SU-DHL-6 (cell line): ENCODE data around the gene CPAMD8.

Experiments used
- EZH2phosphoT487 ChIP-seq: fragments of 200-600 bp; sonication (generic), shearing (Covaris generic); conservative IDR thresholded peaks from 2 replicates; pipeline ENCODE4 v1.6.1; 2018; ENCODE audit warnings: mild to moderate bottlenecking, antibody characterized with exemption, low read length, moderate library complexity, mixed read lengths
- TF ChIP-seq, protein P1 (sequence below): fragments of 200-600 bp; sonication (generic); IDR thresholded peaks from one replicate; pipeline ENCODE4 v1.5.1; 2017; ENCODE audit warnings: antibody characterized with exemption, mild to moderate bottlenecking, low read length, moderate library complexity; ENCODE audit not compliant: insufficient read depth, poor library complexity, severe bottlenecking

DNA sequence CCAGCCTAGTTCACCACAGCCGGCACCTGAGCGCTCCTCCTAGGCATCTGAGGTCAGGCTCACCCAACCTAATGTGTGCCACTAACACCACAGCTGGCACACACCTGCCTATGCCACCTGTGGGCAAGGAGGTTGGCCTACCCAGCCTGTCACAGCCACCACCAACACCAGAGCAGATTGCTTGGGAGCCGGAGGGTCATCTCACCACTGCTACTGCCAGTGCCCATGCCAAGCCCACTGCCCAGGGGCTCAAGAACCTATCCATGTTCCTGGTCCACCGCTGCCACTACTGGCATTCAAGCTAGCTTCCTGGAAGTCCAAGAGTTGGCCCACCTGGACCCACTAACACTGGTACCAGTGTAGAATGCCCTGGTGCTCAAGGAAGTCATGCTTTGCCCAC lies 95.3 kb downstream of the CPAMD8 start:
- TF ChIP-seq, protein P1, sequence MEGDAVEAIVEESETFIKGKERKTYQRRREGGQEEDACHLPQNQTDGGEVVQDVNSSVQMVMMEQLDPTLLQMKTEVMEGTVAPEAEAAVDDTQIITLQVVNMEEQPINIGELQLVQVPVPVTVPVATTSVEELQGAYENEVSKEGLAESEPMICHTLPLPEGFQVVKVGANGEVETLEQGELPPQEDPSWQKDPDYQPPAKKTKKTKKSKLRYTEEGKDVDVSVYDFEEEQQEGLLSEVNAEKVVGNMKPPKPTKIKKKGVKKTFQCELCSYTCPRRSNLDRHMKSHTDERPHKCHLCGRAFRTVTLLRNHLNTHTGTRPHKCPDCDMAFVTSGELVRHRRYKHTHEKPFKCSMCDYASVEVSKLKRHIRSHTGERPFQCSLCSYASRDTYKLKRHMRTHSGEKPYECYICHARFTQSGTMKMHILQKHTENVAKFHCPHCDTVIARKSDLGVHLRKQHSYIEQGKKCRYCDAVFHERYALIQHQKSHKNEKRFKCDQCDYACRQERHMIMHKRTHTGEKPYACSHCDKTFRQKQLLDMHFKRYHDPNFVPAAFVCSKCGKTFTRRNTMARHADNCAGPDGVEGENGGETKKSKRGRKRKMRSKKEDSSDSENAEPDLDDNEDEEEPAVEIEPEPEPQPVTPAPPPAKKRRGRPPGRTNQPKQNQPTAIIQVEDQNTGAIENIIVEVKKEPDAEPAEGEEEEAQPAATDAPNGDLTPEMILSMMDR = no peak
- TF ChIP-seq EZH2phosphoT487 = no peak
